ENCODE results near the gene ZC3H7A. TPM values are rescaled to one million over a fixed set of nuclear protein-coding genes. Genes with fewer than 3 reads are reported as not detected.

ZC3H7A gene
- total and polyA plus RNA-seq, 2 of the 13 experiments (the other 11 are each of a cell fraction or from before 2014, with no cell fraction given): 29.2 to 36.8 TPM

DNA sequence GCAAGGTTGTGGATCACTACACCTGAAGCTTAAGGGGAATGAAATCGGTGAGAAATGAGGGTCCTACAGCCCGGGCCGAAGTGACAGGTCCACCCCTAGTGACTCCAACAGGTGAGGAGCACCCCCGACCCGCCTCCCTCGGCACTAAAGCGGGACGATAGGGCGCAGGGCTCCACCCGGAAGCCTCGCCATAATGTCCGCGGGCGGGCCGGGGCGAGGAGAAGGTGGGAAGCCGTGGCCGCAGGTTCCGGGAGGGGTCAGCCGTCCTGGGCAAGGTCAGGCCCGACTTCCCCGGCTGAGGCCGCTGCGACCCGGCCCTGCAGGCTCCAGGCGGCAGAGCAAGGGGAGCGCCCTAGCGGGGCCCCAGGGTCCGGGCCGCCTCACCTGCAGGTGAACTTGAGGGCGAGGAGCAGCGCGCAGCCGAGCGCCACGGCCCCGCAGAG lies 54.9 kb downstream of the ZC3H7A start (continued):
- TF ChIP-seq ZNF580 (CRISPR knock-in tag; IDR thresholded peaks at IDR 0.05; ENCODE audit: borderline replicate concordance, low read depth) (no peak), CBX1 (IDR thresholded peaks at IDR 0.05; ENCODE audit: low read depth) (no peak), CAMTA2 (CRISPR knock-in tag; IDR thresholded peaks at IDR 0.05; ENCODE audit: borderline replicate concordance) (peak; percentile 62; the same call in 1 of the 2 replicates), ZNF558 (CRISPR knock-in tag; IDR thresholded peaks at IDR 0.05; ENCODE audit: borderline replicate concordance) (peak; percentile 99; the same call in 1 of the 2 replicates), ZNF781 (CRISPR knock-in tag; IDR thresholded peaks at IDR 0.05; ENCODE audit: borderline replicate concordance, not compliant biosample characterization) (no peak), ZSCAN29 (CRISPR knock-in tag; conservative IDR thresholded peaks at IDR 0.05) (peak; percentile 68; the same call in 1 of the 2 replicates), HNF4G (IDR thresholded peaks at IDR 0.05; ENCODE audit: borderline replicate concordance, low read depth, low read length) (no peak; the same call in 1 of the 2 replicates), HNF4G (CRISPR knock-in tag; IDR thresholded peaks at IDR 0.05; ENCODE audit: borderline replicate concordance, low read depth) (peak; percentile 53; the same call in 1 of the 2 replicates), ZNF207 (IDR thresholded peaks at IDR 0.05; ENCODE audit: borderline replicate concordance) (no peak), KDM5A (IDR thresholded peaks at IDR 0.05; ENCODE audit: borderline replicate concordance, low read length) (no peak), ETV5 (CRISPR knock-in tag; IDR thresholded peaks at IDR 0.05; ENCODE audit: borderline replicate concordance) (peak; percentile 10; the same call in 1 of the 2 replicates), ZNF660 (CRISPR knock-in tag; IDR thresholded peaks at IDR 0.05; ENCODE audit: borderline replicate concordance, low read depth) (no peak), CENPX (CRISPR knock-in tag; IDR thresholded peaks at IDR 0.05) (no peak), MTA1 (CRISPR knock-in tag; IDR thresholded peaks at IDR 0.05; ENCODE audit: borderline replicate concordance) (0 out of 2 replicates have a peak, but pooled peaks have one; percentile 1), ZNF607 (CRISPR knock-in tag; IDR thresholded peaks at IDR 0.05; ENCODE audit: borderline replicate concordance) (peak; percentile 68), TIGD3 (CRISPR knock-in tag; IDR thresholded peaks at IDR 0.05; ENCODE audit: borderline replicate concordance) (no peak), ZNF337 (CRISPR knock-in tag; IDR thresholded peaks at IDR 0.05; ENCODE audit: borderline replicate concordance, low read depth) (no peak), TBX2 (CRISPR knock-in tag; IDR thresholded peaks at IDR 0.05; ENCODE audit: borderline replicate concordance) (no peak)
- TF ChIP-seq, protein P1, sequence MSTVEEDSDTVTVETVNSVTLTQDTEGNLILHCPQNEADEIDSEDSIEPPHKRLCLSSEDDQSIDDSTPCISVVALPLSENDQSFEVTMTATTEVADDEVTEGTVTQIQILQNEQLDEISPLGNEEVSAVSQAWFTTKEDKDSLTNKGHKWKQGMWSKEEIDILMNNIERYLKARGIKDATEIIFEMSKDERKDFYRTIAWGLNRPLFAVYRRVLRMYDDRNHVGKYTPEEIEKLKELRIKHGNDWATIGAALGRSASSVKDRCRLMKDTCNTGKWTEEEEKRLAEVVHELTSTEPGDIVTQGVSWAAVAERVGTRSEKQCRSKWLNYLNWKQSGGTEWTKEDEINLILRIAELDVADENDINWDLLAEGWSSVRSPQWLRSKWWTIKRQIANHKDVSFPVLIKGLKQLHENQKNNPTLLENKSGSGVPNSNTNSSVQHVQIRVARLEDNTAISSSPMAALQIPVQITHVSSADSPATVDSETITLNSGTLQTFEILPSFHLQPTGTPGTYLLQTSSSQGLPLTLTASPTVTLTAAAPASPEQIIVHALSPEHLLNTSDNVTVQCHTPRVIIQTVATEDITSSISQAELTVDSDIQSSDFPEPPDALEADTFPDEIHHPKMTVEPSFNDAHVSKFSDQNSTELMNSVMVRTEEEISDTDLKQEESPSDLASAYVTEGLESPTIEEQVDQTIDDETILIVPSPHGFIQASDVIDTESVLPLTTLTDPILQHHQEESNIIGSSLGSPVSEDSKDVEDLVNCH (CRISPR knock-in tag; IDR thresholded peaks at IDR 0.05): peak; percentile 54; the same call in 1 of the 2 replicates
- TF ChIP-seq, protein P2, sequence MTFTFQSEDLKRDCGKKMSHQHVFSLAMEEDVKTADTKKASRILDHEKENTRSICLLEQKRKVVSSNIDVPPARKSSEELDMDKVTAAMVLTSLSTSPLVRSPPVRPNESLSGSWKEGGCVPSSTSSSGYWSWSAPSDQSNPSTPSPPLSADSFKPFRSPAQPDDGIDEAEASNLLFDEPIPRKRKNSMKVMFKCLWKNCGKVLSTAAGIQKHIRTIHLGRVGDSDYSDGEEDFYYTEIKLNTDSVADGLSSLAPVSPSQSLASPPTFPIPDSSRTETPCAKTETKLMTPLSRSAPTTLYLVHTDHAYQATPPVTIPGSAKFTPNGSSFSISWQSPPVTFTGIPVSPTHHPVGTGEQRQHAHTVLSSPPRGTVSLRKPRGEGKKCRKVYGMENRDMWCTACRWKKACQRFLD (CRISPR knock-in tag; IDR thresholded peaks at IDR 0.05; ENCODE audit: borderline replicate concordance): peak; percentile 42
- TF ChIP-seq, protein P3, sequence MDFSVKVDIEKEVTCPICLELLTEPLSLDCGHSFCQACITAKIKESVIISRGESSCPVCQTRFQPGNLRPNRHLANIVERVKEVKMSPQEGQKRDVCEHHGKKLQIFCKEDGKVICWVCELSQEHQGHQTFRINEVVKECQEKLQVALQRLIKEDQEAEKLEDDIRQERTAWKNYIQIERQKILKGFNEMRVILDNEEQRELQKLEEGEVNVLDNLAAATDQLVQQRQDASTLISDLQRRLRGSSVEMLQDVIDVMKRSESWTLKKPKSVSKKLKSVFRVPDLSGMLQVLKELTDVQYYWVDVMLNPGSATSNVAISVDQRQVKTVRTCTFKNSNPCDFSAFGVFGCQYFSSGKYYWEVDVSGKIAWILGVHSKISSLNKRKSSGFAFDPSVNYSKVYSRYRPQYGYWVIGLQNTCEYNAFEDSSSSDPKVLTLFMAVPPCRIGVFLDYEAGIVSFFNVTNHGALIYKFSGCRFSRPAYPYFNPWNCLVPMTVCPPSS (IDR thresholded peaks at IDR 0.05): no peak

Measured in HepG2 (cell line).